Measurements from ENCODE around the gene ELN. TPM values are rescaled to one million over a fixed set of nuclear protein-coding genes. Genes with fewer than 3 reads are reported as not detected.

Gene ELN
- polyA plus RNA-seq, 1 experiment = 2.1 TPM

DNA sequence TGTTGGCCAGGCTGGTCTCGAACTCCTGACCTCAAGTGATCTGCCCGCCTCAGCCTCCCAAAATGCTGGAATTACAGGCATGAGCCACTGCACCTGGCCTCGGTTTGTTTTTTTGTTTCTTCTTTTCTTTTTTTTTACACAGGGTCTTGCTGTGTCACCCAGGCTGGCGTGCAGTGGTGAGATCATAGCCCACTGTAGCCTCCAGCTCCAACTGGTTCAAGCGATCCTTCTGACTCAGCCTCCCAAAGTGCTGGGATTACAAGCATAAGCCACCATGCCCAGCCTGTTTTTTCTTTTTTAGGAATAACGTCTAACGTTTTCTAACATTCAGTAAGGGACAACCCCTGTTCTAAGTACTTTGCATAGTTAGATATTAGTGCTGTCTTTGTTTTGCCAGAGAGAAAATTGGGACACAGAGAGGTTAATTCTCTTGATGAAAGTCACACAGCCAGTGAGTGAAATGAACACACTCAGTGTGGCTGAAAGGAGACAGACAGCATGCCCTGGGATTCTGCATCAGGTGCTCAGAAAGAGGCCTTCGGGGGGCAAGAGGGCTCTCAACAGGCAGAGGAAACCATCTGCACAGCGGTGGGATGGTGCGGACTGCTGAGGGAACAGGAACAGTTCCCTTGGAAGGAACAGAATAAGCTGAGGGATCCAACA lies 59.9 kb downstream of the ELN start:
- no peak for DNase-seq (ENCODE audit: low read depth, low spot score)

DNA sequence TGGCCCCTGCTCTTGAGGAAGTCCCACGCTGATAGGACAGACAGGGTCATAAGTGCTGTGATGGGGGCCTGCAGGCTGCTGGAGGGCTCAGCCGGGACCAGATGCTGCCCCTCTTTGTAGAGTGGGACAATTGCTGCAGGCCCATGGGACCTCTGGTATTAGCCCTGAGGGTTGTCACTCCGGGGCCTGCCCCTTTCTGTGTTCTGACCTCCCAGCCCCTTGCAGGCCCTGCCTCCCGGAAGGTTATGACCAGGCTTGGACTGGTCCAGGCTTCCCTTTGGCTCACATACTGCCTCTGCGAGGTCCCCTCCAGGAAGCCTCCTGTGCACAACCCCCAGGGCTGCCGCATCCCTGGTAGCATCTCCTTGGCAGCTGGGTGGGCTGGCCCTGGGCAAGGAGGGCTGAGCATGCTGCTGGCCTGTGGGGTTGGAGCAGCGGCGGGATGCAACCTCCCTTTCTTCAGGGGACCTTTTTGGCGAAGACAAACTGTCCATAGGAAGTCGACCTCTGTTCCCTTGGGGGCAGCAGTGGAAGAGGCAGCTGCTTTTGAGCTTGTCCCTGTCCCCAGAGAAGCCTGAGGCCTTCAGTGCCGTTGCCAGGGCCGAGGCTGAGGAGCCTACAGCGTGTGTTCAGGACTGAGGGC lies 64.5 kb downstream of the ELN start:
- no peak overlapping the region for H3K4me3 ChIP-seq (ENCODE audit: low read depth, low read length)
- POLR2A ChIA-PET = interaction anchor here (0.7 kb wide), 1 partner anchor 13 kb away, joined by 4 read pairs; no protein-coding TSS in a partner anchor

More for the DNA sequence above, 59.9 kb downstream of the ELN start:
- H3K27me3 ChIP-seq (ENCODE audit: control insufficient read depth, insufficient read depth, low read length) = no peaks in the 10 kb centered on the region
- ChIA-PET CTCF (interaction anchor here (1.0 kb wide), 1 partner anchor 313 kb away, joined by 3 read pairs; no protein-coding TSS in a partner anchor), POLR2A (interaction anchor here (0.6 kb wide), 1 partner anchor 43 kb away, joined by 4 read pairs; no protein-coding TSS in a partner anchor)
- H3K4me3 ChIP-seq (ENCODE audit: low read depth, low read length) = no peak overlapping the region
- TF ChIP-seq CTCF (IDR thresholded peaks at IDR 0.05; ENCODE audit: low read depth, low read length) = no peak
- no peaks in the 10 kb centered on the region; the same call in 1 of the 2 replicates for H3K9me3 ChIP-seq (ENCODE audit: control insufficient read depth, insufficient read depth, low read length)
- H3K27ac ChIP-seq (ENCODE audit: low read depth, low read length) = no peak overlapping the region

GRCh38 chr7:74092964-74093471 lies 65.0 kb downstream of the ELN start:
- ChIA-PET POLR2A (interaction anchor here (0.6 to 1.5 kb wide), 4 partner anchors 9 to 87 kb away, joined by 3 to 9 read pairs (median 4); partner anchors contain the start of gene LIMK1), CTCF (no interaction called here)
- Histone ChIP-seq H3K27ac (ENCODE audit: low read depth, low read length) (peak overlapping the region; percentile 90), H3K9me3 (ENCODE audit: control insufficient read depth, insufficient read depth, low read length) (peaks cover 23% of the 10 kb centered on the region), H3K4me3 (ENCODE audit: low read depth, low read length) (no peak overlapping the region), H3K27me3 (ENCODE audit: control insufficient read depth, insufficient read depth, low read length) (no peaks in the 10 kb centered on the region)
- no peak for TF ChIP-seq CTCF (IDR thresholded peaks at IDR 0.05; ENCODE audit: low read depth, low read length)
- no peak for DNase-seq (ENCODE audit: low read depth, low spot score)

More for the DNA sequence above, 64.5 kb downstream of the ELN start:
- no peak for TF ChIP-seq CTCF (IDR thresholded peaks at IDR 0.05; ENCODE audit: low read depth, low read length)
- DNase-seq (ENCODE audit: low read depth, low spot score) = no peak
- Histone ChIP-seq H3K27me3 (ENCODE audit: control insufficient read depth, insufficient read depth, low read length) (no peaks in the 10 kb centered on the region), H3K9me3 (ENCODE audit: control insufficient read depth, insufficient read depth, low read length) (peaks cover 19% of the 10 kb centered on the region), H3K27ac (ENCODE audit: low read depth, low read length) (no peak overlapping the region)
- CTCF ChIA-PET = no interaction called here

DNA sequence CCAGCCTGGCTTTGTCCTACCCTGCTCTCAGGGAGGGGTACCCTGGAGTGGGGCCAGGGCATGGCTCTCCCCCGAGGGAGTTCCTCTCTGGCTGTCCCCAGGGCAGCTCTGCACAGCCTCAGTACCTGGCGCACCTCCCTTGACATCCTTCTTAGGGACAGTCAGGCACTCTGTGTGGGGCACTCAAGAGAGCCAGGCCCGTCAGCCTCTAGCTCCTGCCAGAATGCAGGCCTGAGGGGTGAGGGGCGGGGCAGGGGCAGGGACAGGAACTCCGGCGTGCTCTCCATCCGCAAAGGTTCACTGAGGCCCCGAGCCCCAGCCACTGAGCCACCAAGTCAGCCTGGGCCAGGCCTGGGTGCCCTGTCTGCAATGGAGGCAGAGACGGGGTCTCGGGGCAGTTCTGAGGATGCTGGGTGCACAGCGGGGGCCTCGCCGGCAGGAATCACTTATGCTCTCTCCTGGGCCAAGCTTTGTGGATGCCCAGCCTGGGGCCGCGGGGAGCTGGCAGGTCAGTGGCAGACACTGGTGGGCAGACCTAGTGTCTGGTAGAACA lies 65.8 kb downstream of the ELN start:
- DNase-seq (ENCODE audit: low read depth, low spot score) = no peak
- no peak for TF ChIP-seq CTCF (IDR thresholded peaks at IDR 0.05; ENCODE audit: low read depth, low read length)
- ChIA-PET POLR2A (interaction anchor here (0.6 to 1.5 kb wide), 5 partner anchors 9 to 125 kb away, joined by 3 to 9 read pairs (median 3); partner anchors contain the start of gene LIMK1), CTCF (interaction anchor here (1.1 kb wide), 1 partner anchor 11 kb away, joined by 3 read pairs; no protein-coding TSS in a partner anchor)
- peak overlapping the region; percentile 90 for H3K27ac ChIP-seq (ENCODE audit: low read depth, low read length)
- no peak overlapping the region for H3K4me3 ChIP-seq (ENCODE audit: low read depth, low read length)
- no peaks in the 10 kb centered on the region for H3K27me3 ChIP-seq (ENCODE audit: control insufficient read depth, insufficient read depth, low read length)
- H3K9me3 ChIP-seq (ENCODE audit: control insufficient read depth, insufficient read depth, low read length) = peaks cover 23% of the 10 kb centered on the region
